ENCODE measurements around the gene MAP4K3.

Gene MAP4K3

GRCh38 chr2:39443009-39443408 lies 5.9 kb upstream of the MAP4K3 start:
- no peak for FAIRE-seq

GRCh38 chr2:39437522-39438296 lies 624 bp upstream of the MAP4K3 start:
- FAIRE-seq = no peak

DNA sequence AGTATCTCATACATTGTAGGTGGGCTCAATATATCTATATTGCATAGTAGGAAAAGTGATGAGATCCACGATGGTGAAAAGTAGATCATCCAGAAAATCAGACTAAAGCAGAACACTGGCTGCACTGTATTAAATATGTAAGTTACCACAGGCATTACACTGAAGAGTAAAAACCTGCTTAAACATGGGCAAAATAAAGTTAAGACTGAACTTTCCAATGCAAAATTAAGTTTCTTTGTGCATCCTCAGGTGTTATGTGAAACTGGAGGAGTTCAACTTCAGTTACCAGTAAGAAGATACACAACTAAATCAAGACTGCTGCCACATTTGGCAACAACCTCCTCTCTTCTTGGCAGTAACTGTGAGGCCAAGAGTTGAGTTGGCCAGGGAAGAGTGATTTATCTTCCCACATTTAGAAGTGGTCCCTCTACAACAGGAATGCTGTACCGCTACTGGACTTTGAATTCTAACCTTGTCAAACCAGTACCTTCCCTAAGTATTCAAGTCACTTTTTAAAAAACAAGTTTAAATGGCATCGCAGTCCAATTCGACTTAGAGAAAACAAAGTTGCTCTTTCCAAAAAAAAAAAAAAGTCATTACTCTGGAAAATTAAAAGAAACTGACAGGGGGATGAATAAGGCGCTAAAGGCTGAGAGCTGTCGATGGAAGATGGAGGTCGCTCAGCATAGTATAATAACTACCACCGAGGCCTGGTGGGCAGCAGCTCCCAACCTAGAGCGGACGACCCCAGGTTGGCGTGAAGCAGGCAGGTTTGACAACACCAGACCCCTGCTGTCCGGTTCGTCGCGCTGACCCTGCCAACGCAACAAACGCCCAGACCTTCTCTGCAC lies 1.1 kb downstream of the MAP4K3 start:
- FAIRE-seq = no peak

DNA sequence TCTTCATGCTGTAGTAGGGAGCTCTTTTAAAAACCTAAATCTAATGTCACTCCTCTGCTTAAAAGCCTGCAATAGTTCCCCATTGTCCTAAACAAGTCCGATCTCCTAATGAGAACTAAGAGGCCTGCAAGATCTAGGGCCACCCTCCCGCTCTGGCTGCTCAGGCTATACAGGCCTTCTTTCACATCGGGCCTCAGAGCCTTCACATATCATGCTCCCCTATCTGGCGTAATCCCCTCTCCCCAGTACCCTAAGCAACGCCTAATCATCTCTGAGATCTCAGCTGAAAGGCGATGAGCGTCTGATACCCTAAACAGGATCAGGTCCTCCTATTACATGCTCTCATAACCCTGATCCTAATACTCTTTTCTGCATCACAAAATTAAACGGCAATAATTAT lies 1.9 kb downstream of the MAP4K3 start:
- FAIRE-seq = no peak

GRCh38 chr2:39434233-39434897 lies 2.7 kb downstream of the MAP4K3 start:
- FAIRE-seq = peak; percentile 26

DNA sequence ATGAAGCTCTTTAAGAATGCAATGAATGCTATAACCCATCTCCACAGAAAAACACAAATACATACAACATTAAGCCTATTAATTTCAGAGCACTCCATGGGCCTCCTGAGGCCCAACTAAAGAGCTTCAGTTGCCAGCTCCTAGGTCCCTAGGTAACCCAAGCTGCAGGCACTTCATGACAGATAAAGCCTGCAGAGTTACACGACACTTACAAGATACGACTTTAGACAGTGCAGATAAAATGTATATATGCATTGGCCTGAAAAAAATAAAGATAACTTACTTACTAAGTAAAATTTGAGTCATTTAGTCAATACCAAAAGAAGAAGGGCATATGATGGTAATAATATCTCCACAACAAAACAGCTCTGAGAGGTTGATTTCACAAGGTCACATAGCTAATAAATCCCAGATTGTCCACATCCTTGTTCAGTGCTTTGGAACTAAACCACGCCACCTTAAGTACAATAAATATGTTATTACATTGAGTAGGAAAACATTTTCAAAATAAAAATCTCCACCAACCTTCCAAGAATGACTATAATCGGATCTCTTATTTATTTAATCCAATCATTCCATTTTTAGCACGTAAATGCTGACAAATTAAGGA lies 3.4 kb downstream of the MAP4K3 start:
- FAIRE-seq = no peak

DNA sequence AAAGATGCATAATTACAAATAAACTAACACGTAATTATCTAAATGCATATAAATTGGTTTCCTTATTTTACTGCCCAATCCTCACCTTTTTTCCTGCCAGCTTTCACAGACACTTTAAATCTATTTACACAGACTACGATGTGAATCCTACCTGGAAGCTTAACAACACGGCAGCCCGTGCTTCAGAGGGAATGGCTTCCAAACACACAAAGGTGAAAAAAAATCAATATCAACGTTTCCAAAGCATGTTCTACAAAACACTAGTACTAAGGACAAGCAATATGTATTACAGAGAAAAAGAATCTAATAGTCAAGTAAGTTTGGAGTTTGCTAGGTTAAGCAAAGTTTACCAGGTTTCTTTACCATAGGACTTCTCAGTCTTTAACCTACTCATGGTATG lies 4.4 kb downstream of the MAP4K3 start:
- FAIRE-seq = no peak

GRCh38 chr2:39431592-39432316 lies 5.3 kb downstream of the MAP4K3 start:
- FAIRE-seq = no peak

DNA sequence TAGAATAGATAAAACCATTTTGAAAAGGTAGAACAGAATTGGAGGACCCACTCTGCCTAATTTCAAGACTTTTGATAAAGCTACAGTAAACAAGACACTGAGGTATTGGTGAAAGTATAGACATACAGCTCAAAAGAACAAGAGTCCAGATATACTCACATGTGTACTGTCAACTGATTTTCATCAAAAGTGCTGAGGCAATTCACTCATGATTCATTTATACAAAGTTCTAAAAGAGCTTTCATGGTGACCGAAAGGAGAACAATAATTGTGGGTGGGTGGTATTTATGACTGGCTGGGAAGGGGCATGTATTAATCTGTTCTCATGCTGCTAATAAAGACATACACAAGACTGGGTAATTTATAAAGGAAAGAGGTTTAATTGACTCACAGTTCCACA lies 7.3 kb downstream of the MAP4K3 start:
- no peak for FAIRE-seq

DNA sequence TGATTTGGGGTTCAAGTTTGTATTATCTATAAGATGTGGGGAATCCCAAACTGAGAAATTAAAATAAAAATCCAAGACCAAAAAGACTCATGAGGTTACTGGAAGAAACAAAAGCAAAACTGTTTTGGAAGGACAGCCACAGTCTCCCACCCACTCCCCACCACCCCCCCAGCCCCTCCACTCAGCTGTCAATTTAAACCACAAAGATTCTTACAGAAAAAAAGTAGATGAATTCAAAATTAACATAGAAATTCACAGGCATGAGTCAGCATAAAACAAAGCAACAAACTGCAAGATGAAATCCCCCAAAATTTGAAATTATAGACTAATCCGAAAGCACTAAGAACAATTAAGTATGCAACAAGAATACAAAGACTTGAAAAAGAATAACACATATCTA lies 12.1 kb downstream of the MAP4K3 start:
- FAIRE-seq = no peak

DNA sequence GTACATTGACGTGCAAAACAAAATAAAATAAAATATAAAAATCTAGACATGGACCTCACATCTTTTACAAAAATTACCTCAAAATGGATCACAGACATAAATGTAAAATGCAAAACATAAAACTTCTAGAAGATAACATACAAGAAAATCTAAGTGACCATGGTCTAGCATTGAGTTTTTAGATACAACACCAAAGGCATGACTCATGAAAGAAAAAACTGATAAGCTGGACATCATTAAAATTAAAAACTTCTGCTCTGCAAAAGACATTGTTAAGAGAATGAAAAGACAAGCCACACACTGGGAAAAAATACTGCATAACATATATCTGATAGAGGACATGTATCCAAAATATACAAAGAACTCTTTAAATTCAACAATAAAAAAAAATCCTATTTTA lies 14.4 kb downstream of the MAP4K3 start:
- peak; percentile 5 for FAIRE-seq

- FAIRE-seq = no peak
Measured at GRCh38 chr2:39421354-39421753, 15.7 kb downstream of the MAP4K3 start.

GRCh38 chr2:39419282-39420223 lies 17.5 kb downstream of the MAP4K3 start:
- FAIRE-seq = peak; percentile 26

DNA sequence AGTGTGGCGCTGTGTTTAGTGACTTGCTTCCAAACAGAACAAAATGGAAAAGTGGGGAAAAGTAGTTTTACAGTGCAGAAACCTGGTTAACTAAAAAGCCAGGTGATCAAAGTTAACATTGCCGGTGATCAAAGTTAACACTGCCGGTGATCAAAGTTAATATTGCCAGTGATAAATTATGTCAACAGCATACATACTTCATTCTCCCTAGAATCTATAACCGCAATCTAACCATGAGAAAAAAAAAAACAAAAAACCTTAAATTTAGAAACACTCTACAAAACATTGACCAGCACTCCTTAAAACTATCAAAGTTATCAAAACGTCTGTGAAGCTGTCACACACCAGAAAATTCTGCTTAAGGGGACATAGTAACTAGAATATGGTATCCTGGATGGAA lies 18.6 kb downstream of the MAP4K3 start:
- no peak for FAIRE-seq

- FAIRE-seq = no peak
Measured at GRCh38 chr2:39416140-39416539, 20.9 kb downstream of the MAP4K3 start.

DNA sequence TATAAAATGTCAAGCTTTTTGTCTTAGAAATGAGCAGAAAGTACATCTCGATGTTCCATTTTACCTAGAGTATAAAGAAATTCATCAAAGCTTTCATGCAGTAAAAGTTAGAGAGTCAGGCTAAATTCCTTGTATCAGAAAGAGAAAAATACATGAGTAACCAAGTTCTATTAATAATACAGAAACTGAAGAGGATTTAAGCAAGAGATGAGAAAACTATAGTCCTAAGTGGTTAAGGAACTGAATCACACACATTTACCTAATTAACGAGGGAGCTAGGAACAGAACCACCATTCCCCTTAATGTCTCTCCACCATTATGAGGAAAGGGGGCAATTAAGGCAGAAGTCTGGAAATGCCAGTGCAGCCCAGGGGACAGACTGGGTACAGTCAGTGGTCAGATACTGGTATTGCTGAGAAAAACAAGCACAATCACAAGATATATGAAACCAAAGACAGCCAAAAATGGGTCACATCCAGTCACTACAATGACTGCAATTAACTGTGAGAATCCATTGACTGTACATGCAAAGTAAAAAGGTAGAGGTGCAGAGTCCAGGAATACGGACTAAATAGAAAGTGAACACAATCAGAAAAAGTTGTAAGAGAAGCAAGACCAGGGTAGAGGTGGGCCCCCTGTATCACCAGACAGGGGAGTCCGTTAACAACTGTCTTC lies 23.9 kb downstream of the MAP4K3 start:
- FAIRE-seq = no peak

DNA sequence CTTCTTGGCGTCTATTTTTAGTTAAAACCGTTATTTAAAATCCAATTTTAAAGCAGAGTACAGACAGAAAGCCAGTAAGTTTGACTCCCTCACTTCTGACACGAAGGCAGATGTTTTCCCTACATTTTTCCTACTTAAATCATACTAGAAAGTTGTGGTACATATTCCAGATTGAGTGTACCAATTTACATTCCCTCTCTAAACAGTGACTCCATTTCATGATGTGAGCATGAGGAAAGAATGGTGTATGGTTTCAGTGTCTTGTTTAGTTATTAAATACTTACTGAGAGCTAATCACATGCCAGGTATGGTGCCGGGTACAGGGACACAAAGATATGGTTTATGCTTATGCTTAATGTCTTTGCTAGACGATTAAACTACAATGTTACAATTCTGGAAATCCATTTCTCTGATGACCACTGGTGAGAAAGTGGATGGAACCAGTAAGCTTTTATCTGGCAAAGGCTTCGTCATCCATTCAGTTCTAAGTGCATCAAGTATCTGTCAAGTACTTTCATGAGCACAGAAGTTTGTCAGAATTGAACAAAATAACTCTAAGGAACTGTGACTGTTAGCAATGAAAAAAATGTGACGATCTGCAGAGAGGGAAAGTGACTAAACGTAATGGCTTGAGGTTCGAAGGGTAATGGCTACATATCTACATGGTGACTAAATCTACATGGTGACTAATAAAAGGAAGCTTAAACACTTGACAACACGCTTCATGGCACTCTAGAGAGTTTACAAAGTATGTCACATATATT lies 25.7 kb downstream of the MAP4K3 start:
- no peak for FAIRE-seq

DNA sequence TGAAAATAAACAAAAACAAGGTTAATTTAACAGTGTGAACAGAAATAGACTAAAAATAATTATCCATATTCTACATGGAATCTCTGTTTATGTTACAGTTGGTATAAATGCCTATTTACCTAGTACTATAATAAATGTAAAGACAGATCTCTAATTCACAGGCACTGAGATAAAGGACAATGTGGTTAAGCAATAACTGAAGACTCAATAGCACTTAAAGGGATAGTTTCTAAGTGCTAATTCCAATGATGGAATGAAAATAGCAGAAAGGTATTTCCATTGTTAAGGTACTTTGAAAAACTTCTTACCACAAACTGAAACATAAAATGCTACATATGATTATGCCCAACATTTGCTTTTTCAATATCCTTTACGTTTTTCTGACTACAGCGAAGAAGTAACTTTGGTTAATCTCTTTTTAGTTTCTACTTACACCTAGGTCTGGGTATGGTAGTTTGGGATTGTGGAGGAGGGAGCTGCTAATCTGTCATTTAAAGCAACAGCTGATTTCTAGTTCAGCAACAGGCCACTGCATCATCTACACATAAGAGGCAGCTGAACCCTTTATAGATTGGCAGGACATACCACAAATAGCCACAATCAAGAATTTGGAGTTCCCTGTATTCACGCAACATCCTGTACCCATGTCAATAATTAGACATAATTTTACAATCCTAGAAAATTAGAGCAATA lies 27.2 kb downstream of the MAP4K3 start:
- FAIRE-seq = peak; percentile 32
